Middle frontal gyrus (tissue), 1 donor: Measurements from ENCODE around the gene CCDC87.
"Not testable (repeated sequence)": the region's sequence is repeated elsewhere in the genome, so short reads cannot be mapped to it uniquely, and the experiment has no call there.

ENCODE experiments used
- DNase-seq: peaks from one replicate; pipeline ENCODE4 v3.0.0-alpha.2; 2015; ENCODE audit warnings: low spot score; ENCODE audit errors: extremely low spot score

The CCDC87 gene

DNA sequence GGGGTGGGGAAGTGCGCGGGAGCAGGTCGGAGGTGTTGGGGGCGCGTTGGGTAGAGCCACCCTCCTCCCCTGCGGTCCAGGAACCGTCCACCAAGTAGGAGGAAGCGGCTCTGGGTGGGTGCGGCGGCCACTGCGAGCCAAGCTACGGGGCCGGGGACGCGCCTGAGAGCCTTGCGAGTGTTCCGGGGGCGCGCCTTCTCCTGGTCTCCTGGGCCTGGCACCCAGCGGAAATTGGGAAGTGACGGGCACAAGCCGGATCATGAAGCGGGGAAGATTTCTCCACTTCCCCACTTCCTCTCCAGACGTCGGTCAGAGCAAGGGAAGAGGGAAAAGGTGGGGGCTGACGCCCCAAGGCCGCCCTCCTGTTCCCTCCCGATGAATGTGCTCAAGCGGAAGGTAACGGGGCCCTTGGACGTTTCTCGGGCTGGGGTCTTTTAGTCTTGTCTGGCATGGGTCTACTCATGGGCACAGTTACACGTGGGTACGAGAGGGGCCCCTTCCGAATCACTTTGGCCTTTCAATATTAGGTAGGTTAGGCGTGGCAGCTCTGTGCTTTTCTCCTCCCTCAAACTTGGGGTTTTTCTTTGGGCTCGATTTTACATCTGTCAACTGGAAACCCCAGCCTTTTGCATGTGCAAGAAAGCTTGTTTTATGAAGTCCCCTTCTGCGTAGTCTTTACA lies 24.4 kb upstream of the CCDC87 start:
- DNase-seq, result no peak

DNA sequence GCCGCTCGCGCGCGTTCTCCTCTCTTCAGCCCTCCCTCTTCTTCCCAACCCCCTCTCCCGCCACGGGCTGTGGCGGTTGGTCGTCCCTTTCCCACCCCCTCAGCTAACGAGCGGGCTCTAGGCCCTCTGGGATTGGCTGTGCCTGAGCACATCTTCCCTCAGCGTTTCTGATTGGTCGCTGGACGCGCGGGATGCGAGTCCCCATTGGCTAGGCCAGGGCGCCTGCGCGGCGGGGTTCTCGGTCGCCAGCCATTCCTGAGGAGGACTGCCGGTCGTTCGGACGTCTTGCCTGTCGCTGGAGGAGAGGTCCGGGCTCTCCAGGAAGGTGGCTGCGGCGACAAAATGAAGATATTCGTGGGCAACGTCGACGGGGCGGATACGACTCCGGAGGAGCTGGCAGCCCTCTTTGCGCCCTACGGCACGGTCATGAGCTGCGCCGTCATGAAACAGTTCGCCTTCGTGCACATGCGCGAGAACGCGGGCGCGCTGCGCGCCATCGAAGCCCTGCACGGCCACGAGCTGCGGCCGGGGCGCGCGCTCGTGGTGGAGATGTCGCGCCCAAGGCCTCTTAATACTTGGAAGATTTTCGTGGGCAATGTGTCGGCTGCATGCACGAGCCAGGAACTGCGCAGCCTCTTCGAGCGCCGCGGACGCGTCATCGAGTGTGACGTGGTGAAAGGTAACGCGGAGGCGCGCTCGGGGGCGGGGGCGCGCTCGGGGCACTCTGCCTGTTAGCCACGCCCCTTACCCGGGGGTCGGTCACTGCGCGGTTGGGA lies 23.7 kb upstream of the CCDC87 start, which contains the start of gene RBM14:
Gene RBM14 (plus strand): TSS at position 252 of the 776 bp plus-strand sequence. CDS start 91 bp downstream, at position 343.
- DNase-seq, result peak; percentile 98

DNA sequence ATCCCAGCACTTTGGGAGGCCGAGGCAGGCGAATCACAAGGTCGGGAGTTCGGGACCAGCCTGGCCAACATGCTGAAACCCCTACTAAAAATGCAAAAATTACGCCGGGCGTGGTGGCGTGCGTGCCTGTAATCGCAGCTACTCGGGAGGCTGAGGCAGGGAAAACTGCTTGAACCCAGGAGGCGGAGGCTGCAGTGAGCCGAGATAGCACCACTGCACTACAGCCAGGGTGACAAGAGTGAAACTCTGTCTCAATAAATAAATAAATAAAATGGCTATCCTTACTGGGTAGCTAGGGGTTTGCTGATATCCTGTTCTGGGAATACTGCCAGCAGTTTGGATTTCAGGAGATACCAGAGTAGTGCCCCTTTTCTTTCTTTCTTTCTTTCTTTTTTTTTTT lies 21.2 kb upstream of the CCDC87 start:
- DNase-seq, result no peak

DNA sequence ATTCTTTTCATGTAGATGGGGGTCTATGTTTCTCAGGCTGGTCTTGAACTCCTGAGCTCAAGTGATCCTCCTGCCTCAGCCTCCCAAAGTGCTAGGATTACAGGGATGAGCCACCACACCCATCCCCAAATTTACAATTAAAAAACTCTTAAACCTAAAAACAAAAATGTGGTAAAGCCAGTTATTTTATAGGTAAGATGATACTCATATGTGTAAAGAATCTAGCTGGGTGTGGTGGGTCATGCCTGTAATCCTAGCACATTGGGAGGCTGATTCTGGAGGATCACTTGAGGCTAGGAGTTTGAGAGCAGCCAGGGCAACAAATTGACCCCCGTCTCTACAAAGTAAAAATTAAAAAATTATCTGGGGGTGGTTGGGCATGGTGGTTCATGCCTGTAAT lies 19.6 kb upstream of the CCDC87 start:
- no peak for DNase-seq

DNA sequence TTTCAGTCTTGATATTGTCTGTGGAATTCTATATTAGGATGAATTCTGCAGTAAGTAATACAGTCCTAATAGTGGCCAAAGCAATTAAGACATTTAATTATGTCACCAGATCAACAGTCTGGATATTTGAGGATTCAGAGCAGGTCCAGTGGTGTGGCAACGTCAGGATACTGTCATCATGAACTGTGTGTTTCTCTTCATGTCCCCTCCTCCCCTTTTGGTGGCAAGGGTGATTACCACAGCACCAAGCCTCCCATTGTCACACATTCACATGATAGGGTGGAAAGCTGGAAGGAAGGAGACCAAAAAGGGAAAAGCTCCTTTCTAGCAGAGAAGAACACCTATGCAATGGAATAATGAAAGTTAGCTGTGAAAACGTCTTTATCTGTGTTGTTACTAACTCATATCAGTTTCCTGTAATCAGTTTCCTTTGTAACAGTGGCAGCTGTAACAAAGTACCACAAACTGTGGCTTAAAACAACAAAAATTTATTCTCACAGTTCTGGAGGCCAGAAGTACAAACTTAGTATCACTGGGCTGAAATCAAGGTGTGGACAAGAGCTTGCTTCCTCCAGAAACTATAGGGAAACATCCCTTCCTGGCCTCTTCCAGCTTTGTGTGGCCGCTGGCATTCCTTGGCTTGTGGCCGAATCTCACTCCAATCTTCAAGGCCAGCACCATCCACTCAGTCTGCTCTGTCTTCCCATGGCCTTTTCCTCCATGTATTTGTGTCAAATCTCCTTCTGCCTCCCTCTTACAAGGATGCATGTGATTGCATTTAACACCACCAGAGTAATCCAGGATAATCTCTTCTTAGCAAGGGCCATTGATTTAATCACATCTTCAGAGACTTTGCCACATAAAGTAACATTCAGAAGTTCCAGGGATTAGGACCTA lies 17.1 kb upstream of the CCDC87 start:
- no peak for DNase-seq

DNA sequence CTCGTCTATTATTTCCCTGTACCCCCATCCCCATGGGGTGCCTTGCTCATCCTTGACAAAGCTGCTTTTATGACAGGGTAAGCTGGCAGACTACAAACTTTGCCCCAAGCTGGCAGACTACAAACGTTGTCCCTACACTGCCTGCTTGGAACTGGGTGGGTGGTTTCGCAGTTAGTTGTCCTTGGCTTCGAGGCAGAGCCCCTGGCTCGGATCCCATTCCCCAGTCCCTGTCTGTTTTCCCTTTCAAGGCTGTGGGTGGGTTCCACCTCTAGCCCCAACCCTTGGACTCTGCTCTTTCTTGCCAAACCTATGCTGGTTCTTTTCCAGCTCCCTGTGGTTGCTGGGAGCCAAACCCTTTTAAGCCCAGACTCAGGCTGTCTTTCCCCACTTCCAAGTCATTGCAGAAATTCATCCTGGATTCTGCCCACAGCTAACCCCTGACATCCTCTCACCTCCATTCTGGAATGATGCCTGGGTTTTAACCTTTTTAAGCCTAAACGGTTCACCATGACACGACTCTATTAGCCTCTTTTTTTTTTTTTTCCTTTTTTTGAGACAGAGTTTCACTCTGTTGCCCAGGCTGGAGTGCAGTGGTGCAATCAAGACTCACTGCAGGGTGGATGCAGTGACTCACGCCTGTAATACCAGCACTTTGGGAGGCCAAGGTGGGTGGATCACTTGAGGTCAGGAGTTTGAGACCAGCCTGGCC lies 14.4 kb upstream of the CCDC87 start:
- DNase-seq, result no peak

DNA sequence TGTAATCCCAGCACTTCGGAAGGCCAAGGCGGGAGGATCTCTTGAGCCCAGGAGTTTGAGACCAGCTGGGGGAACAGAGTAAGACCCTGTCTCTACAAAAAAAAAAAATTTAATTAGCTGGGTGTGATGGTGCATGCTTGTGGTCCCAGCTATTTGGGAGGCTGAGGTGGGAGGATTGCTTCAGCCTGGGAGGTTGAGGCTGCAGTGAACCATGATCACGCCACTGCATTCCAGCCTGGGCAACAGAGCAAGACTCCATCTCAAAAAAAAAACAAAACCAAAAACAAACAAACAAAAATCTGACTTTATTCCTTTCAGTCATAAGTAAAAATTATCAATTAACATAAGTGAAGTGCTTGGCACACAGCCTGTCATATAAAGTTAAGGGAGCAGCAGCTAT lies 13.7 kb upstream of the CCDC87 start:
- not testable (repeated sequence) for DNase-seq

DNA sequence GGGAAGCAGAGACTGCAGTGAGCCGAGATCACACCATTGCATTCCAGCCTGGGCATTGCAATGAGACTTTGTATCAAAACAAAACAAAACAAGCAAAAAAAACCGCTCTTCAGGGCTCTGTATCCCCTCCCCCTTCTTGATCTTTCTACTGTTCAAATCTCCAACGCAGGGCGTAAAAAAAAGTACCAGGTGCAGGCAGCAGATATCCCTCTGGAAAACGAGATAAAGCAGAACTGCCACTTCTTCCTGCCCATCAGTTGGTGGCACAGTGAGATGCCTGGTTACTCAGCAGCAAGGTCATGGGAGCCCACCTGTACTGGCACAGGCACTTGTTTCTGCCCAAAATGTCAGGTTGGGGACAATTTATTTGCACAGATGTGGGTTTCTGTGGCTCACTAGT lies 11.3 kb upstream of the CCDC87 start:
- no peak for DNase-seq

DNA sequence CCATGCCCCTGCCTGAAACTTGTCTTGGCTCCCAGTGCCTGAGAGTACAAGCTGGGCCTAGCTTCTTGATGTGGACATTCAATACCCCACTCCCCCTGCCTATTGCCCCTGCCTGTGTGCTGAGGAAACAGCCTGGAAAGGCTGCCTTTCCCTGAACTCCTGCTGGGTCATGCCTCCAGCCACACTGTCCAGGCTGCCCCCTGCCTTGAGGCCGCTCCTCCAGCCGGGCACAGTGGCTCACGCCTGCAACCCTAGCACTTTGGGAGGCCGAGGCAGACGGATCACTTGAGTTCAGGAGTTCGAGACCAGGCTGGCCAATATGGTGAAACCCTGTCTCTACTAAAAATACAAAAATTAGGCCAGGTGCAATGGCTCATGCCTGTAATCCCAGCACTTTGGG lies 10.2 kb upstream of the CCDC87 start:
- no peak for DNase-seq

DNA sequence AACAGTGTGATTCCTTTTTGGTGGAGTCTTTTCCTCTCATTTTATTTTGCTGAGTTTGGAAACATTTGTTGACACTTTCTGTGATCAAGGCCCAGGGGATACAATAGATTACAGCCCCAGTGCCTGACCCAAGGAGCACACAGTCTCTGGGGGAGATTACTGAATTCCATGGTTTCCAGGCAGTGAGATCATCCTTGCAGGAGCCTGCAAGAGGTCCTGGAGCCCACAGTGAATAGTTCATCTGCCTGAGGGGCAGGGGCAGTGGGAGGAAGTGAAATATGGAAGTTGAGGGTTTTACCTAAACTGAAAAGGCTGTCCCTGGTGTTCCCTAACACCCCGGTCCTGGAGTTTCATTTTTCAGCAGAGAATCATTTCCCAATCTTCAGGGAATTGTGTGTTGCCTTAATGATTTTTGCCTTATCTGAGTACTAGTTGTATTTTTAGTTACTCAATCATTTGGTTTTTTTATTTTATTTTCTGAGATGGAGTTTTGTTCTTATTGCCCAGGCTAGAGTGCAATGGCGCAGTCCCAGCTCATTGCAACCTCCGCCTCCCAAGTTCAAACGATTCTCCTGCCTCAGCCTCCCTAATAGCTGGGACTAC lies 7.9 kb upstream of the CCDC87 start:
- DNase-seq, result no peak

DNA sequence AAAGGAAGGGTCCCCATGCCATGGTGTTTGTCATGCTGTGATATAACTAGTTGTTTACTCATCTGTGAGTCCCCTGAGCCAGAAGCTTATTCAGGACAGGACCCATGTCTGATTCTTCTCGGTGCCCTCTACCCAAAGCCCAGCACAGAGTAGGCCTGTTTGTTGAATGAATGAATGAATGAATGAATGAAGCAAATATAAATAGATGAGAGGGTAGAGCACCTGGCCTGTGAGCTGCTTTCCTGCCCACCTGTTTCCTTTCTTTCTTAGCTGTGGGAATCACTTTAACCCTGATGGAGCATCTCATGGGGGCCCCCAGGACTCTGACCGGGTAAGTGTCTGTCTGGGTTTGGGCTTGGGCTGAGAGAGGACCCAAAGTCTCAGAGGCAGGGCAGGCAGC lies 7.4 kb upstream of the CCDC87 start:
- no peak for DNase-seq

DNA sequence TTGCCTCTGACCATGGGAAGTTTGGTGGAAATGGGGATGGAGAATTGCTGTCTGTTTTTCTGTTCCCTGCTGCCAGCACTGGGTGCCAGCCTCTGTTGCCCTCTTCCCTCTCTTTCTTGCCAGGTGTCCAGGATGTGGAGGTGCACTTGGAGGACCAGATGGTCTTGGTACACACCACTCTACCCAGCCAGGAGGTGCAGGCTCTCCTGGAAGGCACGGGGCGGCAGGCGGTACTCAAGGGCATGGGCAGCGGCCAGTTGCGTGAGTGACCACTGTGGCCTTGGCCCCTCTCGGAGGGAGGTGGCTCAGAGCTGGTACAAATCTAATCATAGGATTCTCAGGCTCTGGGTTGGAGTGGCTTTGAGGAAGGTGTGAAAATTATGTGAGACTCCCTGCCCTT lies 6.1 kb upstream of the CCDC87 start:
- no peak for DNase-seq

DNA sequence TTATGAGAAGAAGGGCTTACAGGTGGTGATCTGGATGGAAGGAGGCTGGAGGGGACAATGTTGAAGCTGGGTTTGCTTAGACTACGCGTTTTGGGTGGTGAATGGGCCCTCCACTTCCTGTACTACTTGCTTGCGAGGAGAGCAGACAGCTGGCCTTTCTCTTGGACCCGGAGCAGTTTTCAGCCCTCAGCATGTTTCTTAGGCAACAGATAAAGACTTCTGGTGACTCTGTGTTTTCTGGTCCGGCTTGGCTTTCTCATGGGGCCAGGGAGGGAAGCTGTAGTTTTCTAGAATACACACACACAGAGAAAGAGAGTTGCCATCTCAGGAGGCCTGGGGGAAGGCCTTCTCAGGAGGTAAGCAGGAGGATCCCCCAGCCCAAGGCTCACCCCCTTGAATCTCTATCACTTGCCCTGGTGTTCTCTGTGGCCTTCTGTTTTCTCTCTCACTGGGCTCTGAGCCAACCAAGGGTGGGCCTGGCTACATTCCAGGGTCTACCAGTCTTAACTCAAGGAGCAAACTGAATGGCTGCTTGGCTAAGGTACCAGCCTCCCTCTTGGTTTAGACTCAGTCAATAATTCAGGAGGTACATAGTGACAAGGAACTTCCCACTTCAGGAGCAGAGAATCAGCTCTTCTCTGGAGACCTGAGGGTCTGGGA lies 2.5 kb upstream of the CCDC87 start:
- DNase-seq, result no peak

DNA sequence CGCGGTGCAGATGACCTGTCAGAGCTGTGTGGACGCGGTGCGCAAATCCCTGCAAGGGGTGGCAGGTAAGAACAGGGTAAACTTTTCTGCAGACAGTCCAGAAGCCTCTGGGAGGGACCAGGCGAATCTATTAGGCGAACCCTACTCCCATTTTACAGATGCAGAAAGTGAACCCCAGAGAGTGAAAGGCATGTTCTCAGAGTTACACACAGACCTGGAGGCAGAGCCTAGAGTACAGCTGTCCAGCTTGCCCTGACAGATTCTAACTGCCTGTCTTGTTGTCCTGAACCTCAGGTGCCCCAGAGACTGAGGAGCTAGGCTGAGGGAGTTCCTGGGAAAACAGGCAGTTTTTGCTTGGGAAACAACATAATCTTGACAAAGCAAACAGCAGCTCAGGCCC lies 787 bp upstream of the CCDC87 start:
- DNase-seq, result no peak

DNA sequence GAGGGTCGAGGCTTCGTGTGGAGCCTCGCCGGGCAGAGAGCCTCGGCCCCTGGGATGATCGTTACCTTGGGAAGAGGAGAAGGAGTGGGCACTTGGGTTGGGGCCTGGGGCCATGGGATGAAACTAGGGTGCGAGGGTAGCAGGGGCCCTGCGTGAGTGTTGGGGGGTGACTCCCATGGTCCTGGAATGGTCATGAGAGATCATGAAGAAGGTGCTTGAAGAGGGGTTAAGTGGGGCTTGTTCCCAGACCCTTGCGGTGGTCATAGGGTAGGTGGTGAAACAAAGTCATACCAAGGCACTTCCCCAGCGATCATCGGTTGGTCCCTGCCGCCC lies 406 bp upstream of the CCDC87 start:
- no peak for DNase-seq

DNA sequence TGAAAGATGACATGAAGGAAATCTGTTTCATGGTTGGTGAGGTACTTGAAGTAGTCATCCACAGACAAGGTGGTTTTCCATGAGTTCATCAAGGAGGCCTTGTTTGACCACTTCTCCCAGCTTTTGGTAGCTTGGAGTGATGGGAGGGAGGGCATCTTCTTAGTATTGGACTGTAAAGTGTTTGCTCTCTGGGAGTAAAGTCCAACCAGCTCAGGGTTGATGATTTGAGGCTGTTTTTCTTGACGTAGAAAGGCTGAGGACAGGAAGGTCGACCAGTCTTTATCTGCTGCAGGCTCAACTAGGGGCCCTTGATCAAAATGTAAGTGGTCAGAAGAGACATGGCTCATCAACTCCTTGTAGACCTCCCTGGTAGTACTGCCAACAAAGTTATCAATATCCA lies 1.7 kb downstream of the CCDC87 start:
- no peak for DNase-seq

DNA sequence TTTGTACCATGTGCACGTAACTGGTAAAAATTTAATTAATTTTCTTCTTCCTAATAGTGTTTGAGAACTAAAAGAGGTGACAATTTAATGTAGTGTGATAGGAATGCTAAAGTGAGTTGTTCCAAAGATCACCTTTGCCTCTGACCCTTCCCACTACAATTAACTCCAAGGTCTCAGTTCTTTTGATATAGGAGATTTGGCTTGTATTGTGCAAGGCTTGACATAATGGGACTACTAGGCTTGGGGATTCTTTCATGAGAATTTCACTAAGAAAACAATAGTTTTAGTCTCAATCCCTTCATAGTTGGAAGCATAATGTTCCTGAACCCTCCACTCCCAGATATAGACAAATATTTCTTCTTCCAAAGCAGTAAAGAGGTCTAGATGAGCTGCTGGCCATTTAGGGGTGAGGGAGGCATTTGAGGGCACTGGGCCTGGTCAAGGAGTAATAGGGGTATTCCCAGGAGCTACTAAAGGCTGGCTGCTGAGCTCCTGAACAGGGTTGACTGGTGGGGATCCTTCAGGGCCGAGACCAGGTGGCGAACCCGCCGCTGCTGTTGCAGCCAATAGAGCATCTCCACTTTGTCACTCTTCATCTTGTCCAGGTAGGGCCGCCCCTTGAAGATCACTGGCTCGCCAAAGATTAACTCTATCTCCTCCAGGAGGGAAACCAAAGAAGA lies 2.7 kb downstream of the CCDC87 start:
- no peak for DNase-seq

DNA sequence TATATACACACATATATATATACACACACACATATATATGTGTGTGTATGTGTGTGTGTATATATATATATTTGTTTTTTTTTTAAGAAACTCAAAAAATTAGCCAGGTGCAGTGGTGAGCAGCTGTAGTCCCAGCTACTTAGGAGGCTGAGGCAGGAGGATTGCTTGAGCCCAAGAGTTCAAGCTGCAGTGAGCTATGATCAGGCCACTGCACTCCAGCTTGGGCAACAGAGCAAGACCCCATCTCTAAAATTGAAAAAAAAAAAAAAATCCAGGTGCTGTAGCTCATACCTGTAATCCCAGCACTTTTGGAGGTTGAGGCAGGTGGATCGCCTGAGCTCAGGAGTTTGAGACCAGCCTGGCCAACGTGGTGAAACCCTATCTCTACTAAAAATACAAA lies 3.5 kb downstream of the CCDC87 start:
- not testable (repeated sequence) for DNase-seq

DNA sequence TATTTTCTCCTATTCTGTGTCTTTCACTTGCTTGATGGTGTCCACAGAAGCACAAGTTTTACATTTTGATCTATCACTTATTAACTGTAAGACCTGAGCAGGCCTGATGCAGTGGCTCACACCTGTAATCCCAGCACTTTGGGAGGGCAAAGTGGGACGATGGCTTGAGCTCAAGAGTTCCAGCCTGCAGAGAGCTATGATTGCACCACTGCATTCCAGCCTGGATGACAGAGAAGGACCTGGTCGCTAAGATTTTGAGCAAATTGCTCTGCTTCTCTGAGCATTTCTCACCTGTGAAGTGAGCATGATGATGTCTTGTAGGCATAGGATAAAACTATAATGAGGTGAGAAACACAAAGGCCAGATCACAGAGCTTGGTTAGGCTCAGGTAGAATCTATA lies 6.7 kb downstream of the CCDC87 start:
- DNase-seq, result no peak

DNA sequence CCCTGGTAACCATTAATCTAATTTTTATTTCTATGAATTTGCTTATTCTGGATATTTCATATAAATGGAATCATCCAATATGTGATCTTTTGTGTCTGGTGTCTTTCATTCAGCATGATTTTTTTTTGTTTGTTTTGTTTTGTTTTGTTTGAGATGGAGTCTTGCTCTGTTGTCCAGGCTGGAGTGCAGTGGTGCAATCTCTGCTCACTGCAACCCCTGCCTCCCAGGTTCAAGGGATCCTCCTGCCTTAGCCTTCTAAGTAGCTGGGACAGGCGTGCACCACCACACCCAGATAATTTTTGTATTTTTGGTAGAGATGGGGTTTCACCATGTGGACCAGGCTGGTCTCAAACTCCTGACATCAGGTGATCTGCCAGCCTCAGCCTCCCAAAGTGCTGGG lies 7.4 kb downstream of the CCDC87 start:
- DNase-seq, result not testable (repeated sequence)
